HepG2 (cell line): Measurements from ENCODE around the gene SBK3. TPM values are rescaled to one million over a fixed set of nuclear protein-coding genes. Genes with fewer than 3 reads are reported as not detected.

Experiments
- ELF3 ChIP-seq: IDR thresholded peaks from 2 replicates; pipeline ENCODE4 v1.6.1; 2016; ENCODE audit warnings: missing genetic modification reagents, missing compliant biosample characterization
- FOXA1 ChIP-seq, 2 experiments: fragments of 450-650 bp in 1 of 2; sonication (generic) in 1 of 2; formaldehyde crosslinking in 1 of 2; IDR thresholded peaks; 2 replicates each; pipeline versions ENCODE4 v1.4.0 to v1.6.1; 2016 to 2020; ENCODE audit warnings: missing genetic modification reagents in 1 of 2
- HNRNPL ChIP-seq: fragments of 200-400 bp; formaldehyde crosslinking; IDR thresholded peaks from 2 replicates; pipeline ENCODE4 v1.6.1; 2017; ENCODE audit warnings: mild to moderate bottlenecking, low read depth, low read length
- KDM1A ChIP-seq: IDR thresholded peaks from 2 replicates; pipeline ENCODE4 v1.6.1; 2016; ENCODE audit warnings: missing compliant biosample characterization
- MTA3 ChIP-seq: sonication (generic); formaldehyde crosslinking; IDR thresholded peaks from 2 replicates; pipeline ENCODE4 v1.4.0; 2020; ENCODE audit warnings: missing genetic modification reagents
- NFKB2 ChIP-seq: sonication (generic); formaldehyde crosslinking; IDR thresholded peaks from 2 replicates; pipeline ENCODE4 v1.4.0; 2020; ENCODE audit warnings: missing genetic modification reagents, borderline replicate concordance
- NRL ChIP-seq: sonication (generic); formaldehyde crosslinking; IDR thresholded peaks from 2 replicates; pipeline ENCODE4 v1.5.0; 2020; ENCODE audit warnings: missing genetic modification reagents, mild to moderate bottlenecking, moderate library complexity, borderline replicate concordance
- SP4 ChIP-seq: sonication (generic); formaldehyde crosslinking; IDR thresholded peaks from 2 replicates; pipeline ENCODE4 v1.8.1; 2023; ENCODE audit warnings: mild to moderate bottlenecking, missing genetic modification reagents
- STAG1 ChIP-seq: sonication (generic); formaldehyde crosslinking; IDR thresholded peaks from 2 replicates; pipeline ENCODE4 v1.4.0; 2020; ENCODE audit warnings: missing genetic modification reagents
- TRAFD1 ChIP-seq: sonication (generic); formaldehyde crosslinking; IDR thresholded peaks from 2 replicates; pipeline ENCODE4 v1.5.1; 2020; ENCODE audit warnings: missing genetic modification reagents, mild to moderate bottlenecking, borderline replicate concordance
- ZNF24 ChIP-seq: fragments of 450-650 bp; IDR thresholded peaks from 2 replicates; pipeline ENCODE4 v1.6.1; 2017; ENCODE audit warnings: antibody characterized with exemption, mild to moderate bottlenecking
- ZNF609 ChIP-seq: sonication (generic); formaldehyde crosslinking; IDR thresholded peaks from 2 replicates; pipeline ENCODE4 v1.4.0; 2020; ENCODE audit warnings: mild to moderate bottlenecking, missing genetic modification reagents, borderline replicate concordance
- ZNF768 ChIP-seq: sonication (generic); formaldehyde crosslinking; IDR thresholded peaks from 2 replicates; pipeline ENCODE4 v1.4.0; 2020; ENCODE audit warnings: missing genetic modification reagents
- ZNF784 ChIP-seq: sonication (generic); formaldehyde crosslinking; IDR thresholded peaks from 2 replicates; pipeline ENCODE4 v1.5.1; 2020; ENCODE audit warnings: missing genetic modification reagents, mild to moderate bottlenecking, borderline replicate concordance
- ZSCAN9 ChIP-seq: IDR thresholded peaks from 2 replicates; pipeline ENCODE4 v1.6.1; 2016; ENCODE audit warnings: borderline replicate concordance
- polyA plus RNA-seq, 8 experiments: library from polyadenylated mRNA; depleted of rRNA in 3 of 8; stranded (reverse) in 7 of 8; unstranded in 1 of 8; fragments of >200 nt; fragmentation: Illumina TruSeq in 4 of 8; extraction: Trizol in 4 of 8; gene quantifications; 2 replicates each; pipeline versions ENCODE4 v1.2.1 to v1.2.3, GENCODE V29; 2011 to 2016; ENCODE audit warnings: low read depth in 4 of 8, missing spikeins in 1 of 8, mixed read lengths in 1 of 8; ENCODE audit not compliant: insufficient read depth in 1 of 8
- total RNA-seq, 5 experiments: library from RNA; depleted of rRNA; stranded (reverse); fragments of >200 nt; fragmentation: Illumina TruSeq; extraction: Trizol; gene quantifications; 2 replicates each; pipeline ENCODE4 v1.2.3, GENCODE V29; 2016; ENCODE audit warnings: low read depth in 1 of 5
- TF ChIP-seq, protein P1 (sequence below): sonication (generic); formaldehyde crosslinking; IDR thresholded peaks from 2 replicates; pipeline ENCODE4 v1.4.0; 2020; ENCODE audit warnings: mild to moderate bottlenecking, missing genetic modification reagents
- TF ChIP-seq, protein P2 (sequence below): sonication (generic); formaldehyde crosslinking; IDR thresholded peaks from 2 replicates; pipeline ENCODE4 v1.5.0; 2020; ENCODE audit warnings: missing genetic modification reagents, mild to moderate bottlenecking, borderline replicate concordance

The SBK3 gene
- total and polyA plus RNA-seq, 2 of the 13 experiments (the other 11 are each of a cell fraction or from before 2014, with no cell fraction given): 0.66 to 0.77 TPM

DNA sequence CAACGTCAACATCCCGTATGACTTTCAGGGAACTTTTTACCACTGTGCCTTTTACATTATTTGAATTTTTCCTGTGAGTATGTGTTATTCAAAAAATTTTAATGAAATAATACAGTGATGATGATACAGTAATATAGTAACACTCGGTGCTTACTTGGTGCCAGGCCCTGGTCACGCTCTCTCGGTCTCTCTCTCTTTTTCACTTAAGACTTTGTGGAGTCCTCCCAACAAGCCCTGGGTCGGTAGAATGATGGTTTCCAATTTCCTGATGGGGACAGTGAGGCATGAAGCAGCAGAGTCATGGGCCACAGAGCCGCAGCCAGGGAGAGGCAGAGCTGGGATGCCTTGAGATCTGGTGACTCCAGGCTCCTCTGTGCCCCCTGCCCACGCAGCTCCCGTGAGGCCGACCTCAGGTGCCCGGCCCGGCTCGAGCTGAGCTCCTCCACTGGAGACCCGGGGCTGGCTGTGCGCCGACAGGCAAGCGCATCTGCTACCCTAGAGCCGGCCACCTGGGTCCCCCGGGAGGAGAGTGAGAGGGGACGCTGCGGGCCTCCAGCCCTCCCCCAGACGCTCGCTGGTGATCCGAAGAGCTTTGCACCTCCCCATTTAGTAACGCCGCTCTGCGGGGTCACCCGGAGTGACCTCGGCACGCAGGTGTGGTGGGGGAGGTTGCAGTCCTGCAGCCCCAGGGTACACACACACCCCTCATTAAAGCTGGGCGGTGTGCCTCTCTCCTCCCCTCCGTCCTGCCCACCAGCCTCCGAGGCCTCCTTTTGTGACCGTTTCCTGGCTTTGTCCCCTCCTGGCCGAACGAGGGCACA lies 4.4 kb upstream of the SBK3 start (continued):
- TF ChIP-seq, protein P1, sequence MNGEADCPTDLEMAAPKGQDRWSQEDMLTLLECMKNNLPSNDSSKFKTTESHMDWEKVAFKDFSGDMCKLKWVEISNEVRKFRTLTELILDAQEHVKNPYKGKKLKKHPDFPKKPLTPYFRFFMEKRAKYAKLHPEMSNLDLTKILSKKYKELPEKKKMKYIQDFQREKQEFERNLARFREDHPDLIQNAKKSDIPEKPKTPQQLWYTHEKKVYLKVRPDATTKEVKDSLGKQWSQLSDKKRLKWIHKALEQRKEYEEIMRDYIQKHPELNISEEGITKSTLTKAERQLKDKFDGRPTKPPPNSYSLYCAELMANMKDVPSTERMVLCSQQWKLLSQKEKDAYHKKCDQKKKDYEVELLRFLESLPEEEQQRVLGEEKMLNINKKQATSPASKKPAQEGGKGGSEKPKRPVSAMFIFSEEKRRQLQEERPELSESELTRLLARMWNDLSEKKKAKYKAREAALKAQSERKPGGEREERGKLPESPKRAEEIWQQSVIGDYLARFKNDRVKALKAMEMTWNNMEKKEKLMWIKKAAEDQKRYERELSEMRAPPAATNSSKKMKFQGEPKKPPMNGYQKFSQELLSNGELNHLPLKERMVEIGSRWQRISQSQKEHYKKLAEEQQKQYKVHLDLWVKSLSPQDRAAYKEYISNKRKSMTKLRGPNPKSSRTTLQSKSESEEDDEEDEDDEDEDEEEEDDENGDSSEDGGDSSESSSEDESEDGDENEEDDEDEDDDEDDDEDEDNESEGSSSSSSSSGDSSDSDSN (CRISPR knock-in tag): peak; percentile 58; the same call in 1 of the 2 replicates
- TF ChIP-seq FOXA1 (IDR thresholded peaks at IDR 0.05) (no peak; the same call in 1 of the 2 replicates), FOXA1 (CRISPR knock-in tag; IDR thresholded peaks at IDR 0.05) (peak; percentile 45; the same call in 1 of the 2 replicates), ZSCAN9 (CRISPR knock-in tag) (no peak), NRL (CRISPR knock-in tag) (no peak), ZNF784 (CRISPR knock-in tag) (no peak), TRAFD1 (no peak), ZNF609 (CRISPR knock-in tag) (peak; percentile 51; the same call in 1 of the 2 replicates), HNRNPL (peak; percentile 75; the same call in 1 of the 2 replicates), ZNF768 (peak; percentile 50; the same call in 1 of the 2 replicates), ELF3 (no peak), SP4 (no peak; the same call in 1 of the 2 replicates), MTA3 (CRISPR knock-in tag) (no peak), NFKB2 (CRISPR knock-in tag) (no peak), STAG1 (CRISPR knock-in tag) (0 out of 2 replicates have a peak, but pooled peaks have one; percentile 7), KDM1A (no peak), ZNF24 (no peak)
- TF ChIP-seq, protein P2, sequence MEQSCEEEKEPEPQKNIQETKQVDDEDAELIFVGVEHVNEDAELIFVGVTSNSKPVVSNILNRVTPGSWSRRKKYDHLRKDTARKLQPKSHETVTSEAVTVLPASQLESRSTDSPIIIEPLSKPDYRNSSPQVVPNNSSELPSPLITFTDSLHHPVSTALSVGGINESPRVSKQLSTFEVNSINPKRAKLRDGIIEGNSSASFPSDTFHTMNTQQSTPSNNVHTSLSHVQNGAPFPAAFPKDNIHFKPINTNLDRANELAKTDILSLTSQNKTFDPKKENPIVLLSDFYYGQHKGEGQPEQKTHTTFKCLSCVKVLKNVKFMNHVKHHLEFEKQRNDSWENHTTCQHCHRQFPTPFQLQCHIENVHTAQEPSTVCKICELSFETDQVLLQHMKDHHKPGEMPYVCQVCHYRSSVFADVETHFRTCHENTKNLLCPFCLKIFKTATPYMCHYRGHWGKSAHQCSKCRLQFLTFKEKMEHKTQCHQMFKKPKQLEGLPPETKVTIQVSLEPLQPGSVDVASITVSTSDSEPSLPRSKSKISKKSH (CRISPR knock-in tag): no peak
